ENCODE measurements around the gene SHISA4.
"Not testable (repeated sequence)": the region's sequence is repeated elsewhere in the genome, so short reads cannot be mapped to it uniquely, and the experiment has no call there.

Gene SHISA4, protein sequence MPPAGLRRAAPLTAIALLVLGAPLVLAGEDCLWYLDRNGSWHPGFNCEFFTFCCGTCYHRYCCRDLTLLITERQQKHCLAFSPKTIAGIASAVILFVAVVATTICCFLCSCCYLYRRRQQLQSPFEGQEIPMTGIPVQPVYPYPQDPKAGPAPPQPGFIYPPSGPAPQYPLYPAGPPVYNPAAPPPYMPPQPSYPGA

DNA sequence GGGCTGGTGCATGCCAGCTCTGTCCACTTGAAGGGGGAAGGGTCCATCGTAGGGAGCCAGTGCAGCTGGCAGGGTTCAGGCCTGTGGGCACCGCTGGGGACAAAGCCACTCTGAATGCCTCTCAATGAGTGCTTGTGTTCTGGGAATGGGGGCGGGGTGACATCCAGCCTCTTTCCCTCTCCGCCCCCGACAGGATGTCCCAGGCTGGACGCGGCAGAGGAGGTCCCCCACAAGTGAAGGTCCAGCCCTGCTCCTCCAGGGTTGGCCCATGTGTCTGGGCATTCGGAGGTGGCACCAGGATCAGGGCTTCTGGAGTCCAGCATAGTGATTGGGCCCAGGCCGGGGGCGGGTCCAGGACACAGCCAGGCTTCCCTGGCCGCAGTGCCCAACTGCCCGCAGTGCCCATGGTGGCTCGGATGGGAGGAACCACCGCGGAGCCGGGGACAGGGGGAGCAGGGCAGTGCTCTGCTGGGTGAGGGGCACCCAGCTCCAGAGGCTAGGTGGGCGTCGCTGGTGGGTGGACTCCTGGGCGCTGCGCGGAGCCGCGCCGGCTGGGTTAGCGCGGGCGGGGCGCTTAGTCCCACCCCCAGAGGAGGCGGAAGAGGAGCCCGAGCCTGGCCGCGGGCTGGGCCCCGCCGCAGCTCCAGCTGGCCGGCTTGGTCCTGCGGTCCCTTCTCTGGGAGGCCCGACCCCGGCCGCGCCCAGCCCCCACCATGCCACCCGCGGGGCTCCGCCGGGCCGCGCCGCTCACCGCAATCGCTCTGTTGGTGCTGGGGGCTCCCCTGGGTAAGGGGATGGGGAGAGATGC lies at the start of gene SHISA4:
TSS of gene SHISA4 (plus strand) at position 617 of the 808 bp plus-strand sequence. CDS start at position 714, 97 bp downstream.
- no peak for DNase-seq

DNA sequence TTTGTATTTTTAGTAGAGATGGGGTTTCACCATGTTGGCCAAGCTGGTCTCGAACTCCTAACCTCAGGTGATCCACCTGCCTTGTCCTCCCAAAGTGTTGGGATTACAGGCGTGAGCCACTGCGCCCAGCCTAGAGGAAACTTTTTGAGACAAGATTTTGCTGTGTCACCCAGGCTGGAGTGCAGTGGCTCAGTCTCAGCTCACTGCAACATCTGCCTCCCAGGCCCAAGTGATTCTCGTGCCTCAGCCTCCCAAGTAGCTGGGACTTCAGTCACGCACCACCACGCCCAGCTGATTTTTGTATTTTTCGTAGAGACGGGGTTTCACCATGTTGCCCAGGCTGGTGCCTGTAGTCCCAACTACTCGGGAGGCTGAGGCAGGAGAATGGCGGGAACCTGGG lies 49.6 kb upstream of the SHISA4 start:
- DNase-seq, result not testable (repeated sequence)

DNA sequence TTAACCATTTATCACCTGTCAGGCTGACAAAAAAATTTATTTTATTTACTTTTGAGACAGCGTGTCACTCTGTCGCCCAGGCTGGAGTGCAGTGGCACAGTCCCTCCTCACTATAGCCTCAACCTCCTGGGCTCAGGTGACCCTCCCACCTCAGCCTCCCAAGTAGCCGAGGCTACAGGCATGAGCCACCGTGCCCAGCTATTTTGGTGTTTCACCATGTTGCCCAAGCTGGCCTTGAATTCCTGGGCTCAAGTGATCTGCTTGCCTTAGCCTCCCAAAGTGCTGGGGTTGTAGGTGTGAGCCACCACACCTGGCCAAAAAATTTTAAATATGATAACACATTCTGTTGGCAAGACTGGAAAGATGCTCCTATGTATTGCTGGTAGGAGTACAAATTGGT lies 48.6 kb upstream of the SHISA4 start:
- DNase-seq, result no peak

DNA sequence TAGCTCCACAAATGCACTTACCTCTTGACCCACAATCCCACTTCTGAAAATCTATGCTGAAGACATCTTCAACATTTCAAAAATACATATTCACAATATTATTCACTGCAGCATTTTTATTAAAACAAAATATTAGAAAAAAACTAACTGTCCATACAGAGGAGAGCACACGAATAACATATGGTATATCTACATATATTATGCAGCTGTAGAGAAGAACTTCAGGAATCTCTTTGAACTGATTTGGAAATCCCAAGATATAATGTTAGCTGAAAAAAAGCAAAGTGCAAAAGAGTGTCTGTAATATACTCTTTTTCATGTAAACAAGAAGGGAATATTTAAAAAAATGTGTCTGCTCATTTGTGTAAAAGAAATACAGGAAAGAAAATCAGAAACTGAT lies 48.2 kb upstream of the SHISA4 start:
- DNase-seq, result no peak

DNA sequence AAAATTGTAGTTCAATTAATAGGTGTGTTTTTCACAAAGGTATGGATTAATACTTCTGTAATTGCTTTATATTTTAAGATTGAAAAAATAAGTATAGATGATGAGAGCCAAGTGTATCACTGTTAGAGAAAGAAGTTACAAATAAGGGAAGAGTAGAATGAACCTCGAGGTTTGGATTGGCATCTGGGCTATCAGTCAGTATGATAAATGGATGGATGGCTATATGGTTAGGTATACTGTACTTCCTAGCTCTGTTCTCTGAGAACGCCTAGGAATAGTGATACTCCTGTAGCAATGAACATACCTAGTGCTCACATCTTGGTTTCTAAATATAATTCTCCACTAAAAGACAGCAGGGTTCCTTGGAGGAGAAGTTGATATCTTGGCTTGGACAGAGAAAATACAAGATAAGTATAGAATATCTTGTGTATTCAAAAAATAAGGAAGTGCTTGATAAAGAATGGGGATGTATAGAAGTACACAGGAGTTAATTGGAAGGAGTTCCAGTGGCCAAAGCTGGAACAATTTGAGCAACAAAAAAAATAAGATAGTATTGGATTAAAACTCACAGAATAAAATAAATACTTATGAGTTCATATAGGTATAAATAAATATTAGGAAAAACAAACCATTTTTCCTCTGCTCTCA lies 47.3 kb upstream of the SHISA4 start:
- no peak for DNase-seq

DNA sequence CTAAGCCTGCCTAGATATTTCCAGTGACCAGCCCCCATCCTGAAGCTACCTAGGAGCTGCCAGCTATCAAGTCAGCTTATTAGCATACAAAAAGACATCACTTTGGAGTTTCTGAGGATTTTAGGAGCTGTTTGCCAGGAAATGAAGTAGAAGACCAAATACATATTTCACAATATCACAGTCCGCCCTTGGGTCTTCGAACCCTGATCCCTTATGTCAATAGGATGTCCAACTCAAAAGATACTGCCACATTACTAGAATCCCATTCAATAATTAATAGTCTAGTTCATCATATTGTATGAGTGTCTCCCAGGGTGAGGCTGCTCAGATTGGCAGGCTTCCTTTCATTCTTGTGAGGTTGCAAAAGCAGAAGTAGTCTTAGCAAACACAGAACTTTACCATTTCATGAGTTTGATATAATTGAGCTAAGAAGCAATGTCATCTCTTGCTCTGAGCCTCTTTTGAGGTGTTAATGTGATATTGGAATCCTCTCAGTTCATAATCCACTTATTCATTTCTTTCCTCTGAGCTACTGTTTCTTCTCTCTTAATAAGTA lies 46.1 kb upstream of the SHISA4 start:
- DNase-seq, result no peak

DNA sequence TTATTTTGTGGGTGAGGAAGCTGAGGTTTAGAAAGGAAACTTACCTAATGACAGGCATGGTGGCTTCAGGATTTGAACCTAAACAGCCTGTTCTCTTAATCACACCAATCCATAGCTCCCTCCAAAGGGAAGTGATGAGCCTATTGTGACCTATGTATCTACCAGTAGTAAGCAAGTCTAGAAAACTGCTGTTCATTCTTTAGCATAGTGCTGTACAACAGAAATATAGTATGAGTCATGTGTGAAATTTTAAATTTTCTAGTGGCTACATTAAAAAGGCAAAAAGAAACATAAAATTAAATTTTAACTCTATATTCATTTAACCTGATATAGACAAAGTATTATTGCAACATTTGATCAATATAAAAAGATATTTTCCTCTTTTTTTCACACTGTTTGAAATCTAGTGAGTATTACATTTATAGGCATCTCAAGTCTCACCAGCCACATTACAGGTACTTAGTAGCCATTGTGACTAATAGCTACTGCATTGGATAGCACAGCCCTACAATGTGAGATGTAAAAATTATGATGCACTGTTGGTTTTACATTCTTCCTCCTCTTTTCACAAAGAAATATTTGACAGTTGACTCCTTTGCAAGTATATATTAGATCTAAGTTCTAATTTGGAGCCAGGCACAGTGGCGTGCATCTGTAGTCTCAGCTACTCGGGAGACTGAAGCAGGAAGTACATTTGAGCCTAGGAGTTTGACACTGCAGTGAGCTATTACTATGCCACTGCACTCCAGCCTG lies 43.2 kb upstream of the SHISA4 start:
- no peak for DNase-seq

DNA sequence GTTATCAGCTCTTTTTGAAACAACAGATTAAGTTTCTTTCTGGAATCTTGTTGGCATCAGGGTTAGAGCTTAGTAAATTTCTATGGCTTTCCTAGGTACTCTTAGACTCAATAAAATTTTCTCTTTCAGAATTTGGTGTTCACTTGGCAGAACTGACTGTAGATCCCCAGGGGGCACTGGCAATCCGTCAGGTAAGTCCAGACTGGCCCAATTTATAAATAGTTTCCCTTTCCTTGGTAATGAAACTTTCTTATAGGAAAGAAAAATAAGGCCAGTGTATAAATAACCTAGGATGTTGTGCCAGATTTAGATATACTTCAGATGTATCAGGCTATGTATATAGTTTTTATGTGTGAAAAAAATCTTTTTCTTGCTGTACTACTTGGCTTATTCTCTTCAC lies 41.5 kb upstream of the SHISA4 start:
- DNase-seq, result no peak

DNA sequence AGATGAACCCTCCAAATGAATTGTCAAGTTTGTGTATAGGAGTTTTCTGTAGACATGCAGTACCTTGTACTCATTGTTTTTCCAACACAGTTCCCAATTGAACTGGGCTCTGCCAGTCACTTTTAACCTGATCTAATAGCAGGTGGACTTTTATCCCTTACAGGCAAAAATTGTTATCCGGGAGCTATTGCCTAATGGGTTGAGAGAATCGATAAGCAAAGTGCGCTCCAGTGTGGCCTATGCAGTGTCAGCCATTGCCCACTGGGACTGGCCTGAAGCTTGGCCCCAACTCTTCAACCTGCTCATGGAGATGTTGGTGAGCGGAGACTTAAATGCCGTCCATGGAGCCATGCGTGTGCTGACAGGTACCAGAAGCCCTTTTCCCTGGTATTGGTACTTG lies 40.5 kb upstream of the SHISA4 start:
- DNase-seq, result no peak

DNA sequence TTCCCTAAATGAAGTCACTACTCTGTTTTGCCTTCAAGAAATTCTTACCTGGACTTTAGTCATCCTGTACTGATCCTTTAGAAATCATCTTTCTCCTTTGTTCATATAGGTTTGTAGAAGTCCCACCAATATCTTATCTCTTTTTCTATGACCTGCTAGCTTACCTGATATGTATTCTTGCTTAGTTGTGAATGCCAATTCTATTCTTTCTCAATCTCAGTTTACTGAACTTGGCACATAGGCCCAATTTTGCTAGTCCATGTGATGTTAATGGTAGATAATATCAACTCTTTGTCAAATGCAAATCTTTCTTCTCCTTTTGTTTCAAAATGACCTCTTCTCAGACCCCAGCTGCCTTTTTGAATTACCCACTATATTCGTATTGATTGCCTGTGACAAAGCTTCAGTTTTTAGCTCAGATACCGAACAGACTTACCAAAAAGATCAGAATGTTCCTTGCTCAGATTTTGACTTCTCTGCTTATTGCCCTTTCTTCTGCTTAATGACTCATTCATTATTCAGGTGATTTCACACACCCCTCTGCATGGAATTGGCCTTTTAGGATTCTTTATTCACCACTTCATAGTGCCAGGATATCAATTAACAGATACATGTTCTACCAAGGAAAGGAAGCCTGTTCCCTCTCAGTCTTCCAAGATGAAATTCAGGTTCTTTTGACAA lies 39.2 kb upstream of the SHISA4 start:
- no peak for DNase-seq

DNA sequence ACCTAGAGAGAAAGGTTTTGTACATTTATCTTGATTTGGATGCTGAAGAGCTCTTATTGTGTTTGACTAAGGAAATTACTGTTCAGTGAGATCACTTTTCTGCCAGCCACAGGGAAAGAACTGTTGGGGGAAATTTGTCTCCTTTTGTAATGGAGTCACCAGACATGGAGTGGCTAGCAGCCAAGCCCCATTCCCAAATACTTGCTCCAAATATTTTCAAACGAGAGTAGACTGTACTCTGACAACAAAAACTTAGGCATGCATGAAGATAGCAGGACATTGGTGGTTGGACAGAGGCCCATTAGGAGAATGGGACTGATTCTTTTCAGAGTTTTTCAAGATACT lies 38.7 kb upstream of the SHISA4 start:
- no peak for DNase-seq

DNA sequence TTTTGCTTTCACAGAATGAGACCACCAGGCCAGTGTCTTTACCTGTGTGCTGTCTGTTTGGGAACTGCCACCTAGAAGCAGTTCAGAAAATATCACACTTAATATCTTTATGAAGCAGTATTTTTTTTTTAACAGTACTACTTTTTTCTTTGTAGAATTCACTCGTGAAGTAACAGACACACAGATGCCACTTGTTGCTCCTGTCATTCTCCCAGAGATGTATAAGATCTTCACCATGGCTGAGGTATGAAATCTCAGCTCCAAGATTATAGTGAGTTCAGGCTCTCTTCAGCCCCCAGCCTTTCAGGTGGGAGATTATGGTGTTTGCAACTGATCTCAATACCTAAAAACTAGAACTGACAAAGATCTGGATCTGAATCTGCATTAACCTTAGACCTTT lies 36.7 kb upstream of the SHISA4 start:
- no peak for DNase-seq

DNA sequence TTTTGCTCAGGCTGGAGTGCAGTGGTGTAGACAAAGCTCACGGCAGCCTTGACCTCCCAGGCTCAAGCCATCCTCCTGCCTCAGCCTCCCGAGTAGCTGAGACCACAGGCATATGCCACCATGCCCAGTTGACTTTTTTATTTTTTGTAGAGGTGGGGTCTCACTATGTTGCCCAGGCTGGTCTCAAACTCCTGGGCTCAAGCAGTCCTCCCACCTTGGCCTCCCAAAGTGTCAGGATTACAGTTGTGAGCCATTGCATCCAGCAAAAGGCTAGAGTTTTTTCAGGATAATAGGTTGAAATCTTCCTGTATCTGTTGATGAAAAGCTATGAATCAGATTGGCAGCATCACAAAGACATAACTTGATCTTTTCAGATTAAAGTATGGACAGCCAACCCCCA lies 32.0 kb upstream of the SHISA4 start:
- DNase-seq, result not testable (repeated sequence)

DNA sequence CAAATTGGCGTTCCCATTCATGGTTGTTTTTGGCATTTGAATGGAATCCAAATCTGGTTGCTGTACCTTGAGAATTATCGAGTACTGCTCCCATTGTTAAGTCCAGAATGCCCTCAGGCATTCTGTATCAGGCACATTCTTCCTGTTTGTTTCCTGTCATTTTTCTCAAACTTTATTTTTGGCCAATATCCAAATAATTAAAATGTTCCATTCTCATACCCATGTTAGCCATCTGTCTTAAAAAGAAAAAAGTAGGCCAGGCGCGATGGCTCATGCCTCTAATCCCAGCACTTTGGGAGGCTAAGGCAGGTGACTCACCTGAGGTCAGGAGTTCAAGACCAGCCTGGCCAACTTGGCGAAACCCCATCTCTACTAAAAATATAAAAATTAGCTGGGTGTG lies 29.3 kb upstream of the SHISA4 start:
- no peak for DNase-seq

DNA sequence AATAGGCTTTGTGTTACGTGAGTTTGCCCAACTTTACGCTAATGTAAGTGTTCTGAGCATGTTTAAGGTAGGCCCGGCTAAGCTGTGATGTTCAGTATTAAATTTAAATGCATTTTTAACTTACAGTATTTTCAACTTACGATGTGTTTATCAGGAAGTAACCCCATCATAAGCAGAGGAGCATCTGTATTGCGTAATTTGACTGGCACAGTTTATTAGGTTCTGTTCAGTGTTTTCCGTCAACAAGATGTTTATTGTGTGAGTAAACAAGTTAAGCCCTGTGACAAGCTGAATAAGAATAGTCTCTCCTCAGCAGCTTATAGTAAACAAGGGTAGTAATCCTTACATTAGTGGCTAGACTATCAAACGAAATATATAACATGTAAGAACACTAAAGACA lies 27.2 kb upstream of the SHISA4 start:
- DNase-seq, result no peak

DNA sequence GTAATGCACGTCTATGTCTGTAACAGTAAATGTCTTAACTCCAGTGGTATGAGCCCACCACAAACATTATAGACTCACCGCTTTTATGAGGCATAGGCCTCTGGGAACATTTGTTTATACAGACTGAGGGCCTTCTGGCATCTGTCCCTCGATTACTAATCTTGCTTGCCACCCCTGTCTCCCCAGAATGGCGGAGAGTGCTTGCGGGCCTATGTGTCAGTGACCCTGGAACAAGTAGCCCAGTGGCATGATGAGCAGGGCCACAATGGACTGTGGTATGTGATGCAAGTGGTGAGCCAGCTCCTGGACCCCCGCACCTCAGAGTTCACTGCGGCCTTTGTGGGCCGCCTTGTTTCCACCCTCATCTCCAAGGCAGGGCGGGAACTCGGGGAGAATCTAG lies 18.3 kb upstream of the SHISA4 start:
- DNase-seq, result no peak

DNA sequence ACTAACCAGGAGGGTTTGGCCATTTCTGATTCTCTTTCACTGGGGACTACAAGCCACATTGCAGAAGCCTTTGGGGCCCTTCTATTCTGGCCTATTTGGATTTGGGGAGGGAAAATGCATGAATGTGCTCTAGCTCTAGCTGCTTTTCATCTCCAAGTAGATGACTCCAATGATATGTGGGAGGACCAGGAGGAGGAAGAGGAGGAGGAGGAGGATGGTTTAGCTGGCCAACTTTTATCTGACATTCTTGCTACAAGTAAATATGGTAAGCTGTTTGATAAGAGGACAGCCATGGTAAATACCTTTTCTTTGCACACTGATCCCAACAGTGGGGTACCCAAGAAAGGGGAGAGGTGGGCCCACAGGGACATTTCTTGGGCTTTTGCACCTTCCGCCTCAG lies 14.0 kb upstream of the SHISA4 start:
- DNase-seq, result no peak

DNA sequence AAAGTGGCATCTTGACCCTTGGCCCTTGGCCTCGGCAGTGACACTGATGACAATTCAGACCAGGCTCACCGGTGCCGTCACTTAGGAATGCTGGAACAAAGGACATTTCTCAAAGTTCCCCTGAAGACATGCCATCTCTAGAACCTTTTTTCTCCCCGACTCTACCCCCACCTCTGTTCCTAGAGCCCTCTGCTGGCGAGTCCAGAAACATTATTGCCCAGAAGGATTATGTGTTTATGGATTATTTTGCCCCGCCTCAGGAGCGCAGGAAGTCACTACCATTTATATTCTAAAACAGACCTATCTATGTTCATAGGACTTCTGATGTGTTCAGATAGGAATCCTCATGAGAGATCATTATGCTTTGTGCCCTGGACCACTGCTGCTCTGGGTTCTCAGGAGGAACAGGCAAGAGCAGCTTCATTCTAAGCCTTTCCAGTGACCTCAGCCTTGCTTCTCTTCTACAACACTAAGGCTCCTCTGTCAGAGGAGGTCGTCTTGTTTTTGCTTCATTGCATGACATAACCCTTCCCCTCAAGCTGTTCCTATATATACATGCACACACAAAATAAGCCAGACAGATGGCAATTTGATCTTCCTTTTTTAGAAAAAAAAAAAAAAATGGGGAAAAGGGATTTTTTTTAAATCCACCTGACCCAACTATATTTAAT lies 12.4 kb upstream of the SHISA4 start:
- DNase-seq, result no peak

DNA sequence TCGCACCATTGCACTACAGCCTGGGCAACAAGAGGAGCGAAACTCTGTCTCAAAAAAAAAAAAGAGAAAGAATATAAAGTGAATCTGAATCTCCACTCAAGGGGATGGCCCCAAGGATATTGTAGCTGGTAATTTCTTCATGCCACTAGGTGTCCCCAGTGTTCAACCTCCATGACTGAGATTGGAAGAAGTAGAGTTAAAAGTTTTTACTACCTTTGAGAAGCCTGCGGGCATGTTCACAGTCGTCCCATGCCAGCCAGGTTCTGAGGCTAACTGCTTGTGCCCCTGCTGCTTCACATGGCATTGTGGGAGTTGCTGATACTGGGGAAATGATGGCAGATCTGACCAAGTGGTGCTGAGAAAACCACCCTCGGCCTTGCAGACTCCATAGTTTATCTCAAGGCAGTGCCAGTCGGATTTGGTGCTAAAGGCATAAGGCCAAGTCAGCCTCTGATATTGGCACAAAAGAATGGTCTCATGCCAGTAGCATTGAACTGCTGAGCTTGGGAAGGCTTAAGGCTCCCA lies 10.8 kb upstream of the SHISA4 start:
- DNase-seq, result no peak

DNA sequence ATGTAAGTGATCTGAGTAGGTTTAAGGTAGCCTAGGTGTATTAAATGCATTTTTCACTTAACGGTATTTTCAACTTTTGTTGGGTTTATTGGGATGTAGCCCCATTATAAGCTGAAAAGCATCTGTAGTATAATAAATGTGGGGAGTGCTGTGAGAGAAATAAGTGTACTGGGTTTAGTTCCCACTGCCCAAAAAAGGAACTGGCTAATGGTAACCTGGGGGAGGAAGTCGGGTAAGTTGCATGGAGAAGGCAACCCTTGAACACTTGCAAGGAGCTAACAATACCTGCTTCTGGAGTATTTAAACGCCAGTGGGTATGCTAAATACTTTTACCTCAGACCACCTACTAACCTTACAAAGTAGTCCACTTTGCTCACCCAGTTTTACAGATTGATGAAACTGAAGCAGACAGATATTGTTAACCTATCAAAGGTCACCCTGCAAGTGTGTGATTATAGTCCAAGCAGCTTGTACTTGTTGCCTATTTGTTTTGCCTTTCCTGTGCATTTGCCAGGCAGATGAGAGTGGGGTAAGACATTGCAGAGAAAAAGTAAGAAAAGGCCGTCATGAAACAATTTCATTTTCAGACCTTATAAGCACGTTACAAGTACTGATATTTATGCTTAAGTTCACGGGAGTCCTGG lies 7.6 kb upstream of the SHISA4 start:
- no peak for DNase-seq

DNA sequence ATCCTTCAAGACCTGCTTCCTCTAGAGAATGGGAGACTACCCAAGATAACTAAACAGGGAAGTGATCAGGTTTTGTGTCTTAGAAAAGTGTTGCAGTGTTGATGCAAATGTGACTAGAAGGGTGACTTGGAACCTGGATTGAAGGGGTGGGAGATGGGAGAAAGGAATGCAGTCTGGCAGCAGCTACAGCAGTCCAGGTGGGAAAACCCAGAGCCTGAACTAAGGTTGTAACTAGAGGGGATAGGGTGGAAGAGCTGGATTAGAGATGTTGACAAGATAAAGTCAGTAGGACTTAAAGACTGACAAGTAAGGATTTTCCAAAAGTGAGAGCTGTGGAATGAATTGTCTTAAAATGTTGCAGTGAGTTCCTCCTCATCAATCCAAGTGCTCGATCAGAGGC lies 7.1 kb upstream of the SHISA4 start:
- no peak for DNase-seq

Measured in activated CD4-positive, CD25-positive, alpha-beta regulatory T cell (primary cell).